H9 (cell line): ENCODE results near the gene GALNT10. TPM values are rescaled to one million over a fixed set of nuclear protein-coding genes. Genes with fewer than 3 reads are reported as not detected.

Experiments used
- DNase-seq: peaks from one replicate; pipeline ENCODE4 v3.0.0-alpha.2; 2017
- H2AFZ ChIP-seq: one replicate; pipeline ENCODE4 v1.6.1; 2013; ENCODE audit warnings: mild to moderate bottlenecking, low read length, control low read depth, moderate library complexity
- H2AK5ac ChIP-seq: 2 replicates; pipeline ENCODE4 v1.6.1; 2013; ENCODE audit warnings: low read length, control low read depth, mixed read lengths; ENCODE audit not compliant: insufficient read length
- H2BK120ac ChIP-seq: one replicate; pipeline ENCODE4 v1.6.1; 2013; ENCODE audit warnings: low read depth, mild to moderate bottlenecking, low read length, control low read depth, inconsistent platforms; ENCODE audit not compliant: poor library complexity, severe bottlenecking
- H2BK12ac ChIP-seq: 2 replicates; pipeline ENCODE4 v1.6.1; 2013; ENCODE audit warnings: low read length, control low read depth, mixed read lengths, low read depth; ENCODE audit not compliant: insufficient read length
- H2BK15ac ChIP-seq: 2 replicates; pipeline ENCODE4 v1.6.1; 2013; ENCODE audit warnings: low read depth, low read length, control low read depth
- H2BK20ac ChIP-seq: one replicate; pipeline ENCODE4 v1.6.1; 2013; ENCODE audit warnings: low read depth, mild to moderate bottlenecking, low read length, control low read depth, inconsistent platforms; ENCODE audit not compliant: poor library complexity, severe bottlenecking
- H2BK5ac ChIP-seq: 2 replicates; pipeline ENCODE4 v1.6.1; 2013; ENCODE audit warnings: low read length, control low read depth, mixed read lengths; ENCODE audit not compliant: insufficient read length
- H3K14ac ChIP-seq: 2 replicates; pipeline ENCODE4 v1.6.1; 2013; ENCODE audit warnings: low read length, control low read depth; ENCODE audit not compliant: insufficient read depth
- H3K18ac ChIP-seq: 2 replicates; pipeline ENCODE4 v1.6.1; 2013; ENCODE audit warnings: low read depth, mild to moderate bottlenecking, mixed read lengths, low read length, control low read depth; ENCODE audit not compliant: insufficient read length
- H3K23ac ChIP-seq: 2 replicates; pipeline ENCODE4 v1.6.1; 2013; ENCODE audit warnings: low read length, control low read depth, mixed read lengths, low read depth; ENCODE audit not compliant: insufficient read length
- H3K23me2 ChIP-seq: 2 replicates; pipeline ENCODE4 v1.6.1; 2013; ENCODE audit warnings: low read depth, mild to moderate bottlenecking, mixed read lengths, low read length, control low read depth; ENCODE audit not compliant: insufficient read length, poor library complexity, severe bottlenecking
- H3K27ac ChIP-seq: 2 replicates; pipeline ENCODE4 v1.5.1; 2013; ENCODE audit warnings: low read length, control low read depth, mixed read lengths, low read depth; ENCODE audit not compliant: insufficient read length
- H3K27me3 ChIP-seq: 2 replicates; pipeline ENCODE4 v1.6.1; 2013; ENCODE audit warnings: low read length, control low read depth, inconsistent platforms; ENCODE audit not compliant: insufficient read depth
- H3K4ac ChIP-seq: 2 replicates; pipeline ENCODE4 v1.6.1; 2013; ENCODE audit warnings: low read depth, mild to moderate bottlenecking, control low read depth, inconsistent platforms, low read length, moderate library complexity
- H3K4me1 ChIP-seq: 2 replicates; pipeline ENCODE4 v1.6.1; 2013; ENCODE audit warnings: low read length, control low read depth, inconsistent platforms; ENCODE audit not compliant: insufficient read depth
- H3K4me2 ChIP-seq: 2 replicates; pipeline ENCODE4 v1.6.1; 2013; ENCODE audit warnings: low read length, control low read depth, mixed read lengths; ENCODE audit not compliant: insufficient read length, insufficient read depth
- H3K56ac ChIP-seq: 2 replicates; pipeline ENCODE4 v1.6.1; 2013; ENCODE audit warnings: low read depth, mild to moderate bottlenecking, mixed read lengths, low read length, control low read depth; ENCODE audit not compliant: insufficient read length
- H3K79me1 ChIP-seq: 2 replicates; pipeline ENCODE4 v1.6.1; 2013; ENCODE audit warnings: low read depth, mild to moderate bottlenecking, moderate library complexity, low read length, control low read depth, inconsistent platforms; ENCODE audit not compliant: insufficient read depth, poor library complexity, severe bottlenecking
- H3K79me2 ChIP-seq: 2 replicates; pipeline ENCODE4 v1.6.1; 2013; ENCODE audit warnings: low read length, control low read depth, inconsistent platforms; ENCODE audit not compliant: insufficient read depth
- H3K9ac ChIP-seq: 2 replicates; pipeline ENCODE4 v1.6.1; 2013; ENCODE audit warnings: low read length, control low read depth, mixed read lengths; ENCODE audit not compliant: insufficient read length; ENCODE audit errors: extremely low read depth
- H3K9me3 ChIP-seq: one replicate; pipeline ENCODE4 v1.6.1; 2013; ENCODE audit warnings: low read depth, low read length, inconsistent platforms; ENCODE audit not compliant: control insufficient read depth
- H3T11ph ChIP-seq: one replicate; pipeline ENCODE4 v1.6.1; 2013; ENCODE audit warnings: mild to moderate bottlenecking, low read length, control low read depth, inconsistent platforms
- H4K20me1 ChIP-seq: one replicate; pipeline ENCODE4 v1.6.1; 2013; ENCODE audit not compliant: control insufficient read depth, insufficient read length, insufficient read depth
- H4K5ac ChIP-seq: 2 replicates; pipeline ENCODE4 v1.6.1; 2013; ENCODE audit warnings: low read depth, mild to moderate bottlenecking, mixed read lengths, low read length, control low read depth; ENCODE audit not compliant: insufficient read length
- H4K8ac ChIP-seq: replicated peaks from 2 replicates; pipeline ENCODE4 v1.6.1; 2013; ENCODE audit warnings: low read length, control low read depth, mixed read lengths, low read depth; ENCODE audit not compliant: insufficient read length
- H4K91ac ChIP-seq: 2 replicates; pipeline ENCODE4 v1.6.1; 2013; ENCODE audit warnings: low read depth, mild to moderate bottlenecking, moderate library complexity, mixed read lengths, low read length, control low read depth; ENCODE audit not compliant: insufficient read length
- H3K27ac Mint-ChIP-seq, 3 experiments: 2 replicates in 2 of 3; 3 replicates in 1 of 3; pipeline ENCODE4 v1.8.0; 2020 to 2021; ENCODE audit warnings: mixed read lengths in 3 of 3, mild to moderate bottlenecking in 1 of 3, moderate library complexity in 1 of 3
- H3K27me3 Mint-ChIP-seq: 2 replicates; pipeline ENCODE4 v1.8.0; 2021; ENCODE audit warnings: low read depth, mild to moderate bottlenecking, moderate library complexity, mixed read lengths
- H3K36me3 Mint-ChIP-seq, 3 experiments: 2 replicates in 2 of 3; 3 replicates in 1 of 3; pipeline ENCODE4 v1.8.0; 2020 to 2021; ENCODE audit warnings: low read depth in 3 of 3, mixed read lengths in 3 of 3; ENCODE audit not compliant: insufficient read depth in 1 of 3
- H3K4me1 Mint-ChIP-seq, 2 experiments: 2 replicates each; pipeline ENCODE4 v1.8.0; 2020; ENCODE audit warnings: mixed read lengths in 2 of 2
- H3K4me3 Mint-ChIP-seq, 2 experiments: 2 replicates in 1 of 2; 3 replicates in 1 of 2; pipeline ENCODE4 v1.8.0; 2020 to 2021; ENCODE audit warnings: mild to moderate bottlenecking in 2 of 2, mixed read lengths in 2 of 2, moderate library complexity in 1 of 2
- H3K9me3 Mint-ChIP-seq, 2 experiments: 2 replicates in 1 of 2; 3 replicates in 1 of 2; pipeline ENCODE4 v1.8.0; 2020; ENCODE audit warnings: mild to moderate bottlenecking in 2 of 2, mixed read lengths in 2 of 2, moderate library complexity in 1 of 2
- WGBS: extraction: QIAGEN DNeasy Blood & Tissue Kit; methylation state at CpG from one replicate; pipeline ENCODE4 v1.1.7; 2013; ENCODE audit warnings: missing lambda C conversion rate, low lambda C conversion rate, mixed read lengths; ENCODE audit not compliant: insufficient read length; ENCODE audit errors: extremely low coverage; 5-methylcytosine and 5-hydroxymethylcytosine counted together
- total RNA-seq: library from RNA; stranded (reverse); gene quantifications from 2 replicates; pipeline ENCODE4 v1.2.1, GENCODE V29; 2021
- TF ChIP-seq, protein P1 (sequence below): fragments of 200-600 bp; sonication (generic); conservative IDR thresholded peaks from 3 replicates; pipeline ENCODE4 v1.8.0; 2021; ENCODE audit warnings: antibody characterized with exemption, mild to moderate bottlenecking

The GALNT10 gene
- total RNA-seq, 1 experiment from 2014 or later: 15.4 TPM

DNA sequence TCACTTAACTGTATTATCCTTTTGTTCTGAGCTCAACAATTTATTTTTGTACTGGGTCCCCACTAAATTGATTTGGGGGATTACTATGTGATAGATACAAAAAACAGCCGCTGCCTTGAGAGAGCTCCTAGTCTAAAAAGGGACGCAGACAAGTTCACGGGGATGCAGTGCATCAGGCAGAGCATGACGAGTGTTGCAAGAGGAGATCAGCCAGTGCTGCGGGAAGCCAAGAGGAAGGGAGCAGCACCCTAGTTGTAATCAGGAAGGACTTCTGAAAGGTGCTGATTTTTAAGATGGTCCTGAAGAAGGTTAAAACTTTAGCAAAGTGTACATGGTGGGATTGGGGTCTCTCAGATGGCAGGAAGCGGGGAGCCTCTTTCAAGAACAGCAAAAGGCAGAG is 15.8 kb downstream of the GALNT10 start:
- Histone ChIP-seq H3K4me2 (no peak overlapping the region), H2BK20ac (no peak overlapping the region), H3K79me1 (no peaks in the 10 kb centered on the region), H3T11ph (no peak overlapping the region), H4K8ac (no peak overlapping the region), H3K4me1 (peaks cover 5% of the 10 kb centered on the region), H3K27me3 (no peaks in the 10 kb centered on the region), H3K18ac (no peak overlapping the region), H2BK5ac (no peak overlapping the region), H2BK15ac (no peak overlapping the region), H4K20me1 (no peaks in the 10 kb centered on the region), H3K4ac (no peak overlapping the region), H3K14ac (no peak overlapping the region), H3K23ac (no peak overlapping the region), H2AK5ac (no peak overlapping the region), H3K56ac (no peak overlapping the region), H2BK12ac (no peak overlapping the region), H3K9ac (no peak overlapping the region), H3K79me2 (0 out of 2 replicates have a peak, but pooled peaks cover 2% of the 10 kb centered on the region), H2BK120ac (no peak overlapping the region), H2AFZ (no peak overlapping the region), H3K9me3 (no peaks in the 10 kb centered on the region), H4K5ac (no peak overlapping the region), H4K91ac (no peak overlapping the region), H3K27ac (no peak overlapping the region), H3K23me2 (no peaks in the 10 kb centered on the region)
- TF ChIP-seq, protein P1, sequence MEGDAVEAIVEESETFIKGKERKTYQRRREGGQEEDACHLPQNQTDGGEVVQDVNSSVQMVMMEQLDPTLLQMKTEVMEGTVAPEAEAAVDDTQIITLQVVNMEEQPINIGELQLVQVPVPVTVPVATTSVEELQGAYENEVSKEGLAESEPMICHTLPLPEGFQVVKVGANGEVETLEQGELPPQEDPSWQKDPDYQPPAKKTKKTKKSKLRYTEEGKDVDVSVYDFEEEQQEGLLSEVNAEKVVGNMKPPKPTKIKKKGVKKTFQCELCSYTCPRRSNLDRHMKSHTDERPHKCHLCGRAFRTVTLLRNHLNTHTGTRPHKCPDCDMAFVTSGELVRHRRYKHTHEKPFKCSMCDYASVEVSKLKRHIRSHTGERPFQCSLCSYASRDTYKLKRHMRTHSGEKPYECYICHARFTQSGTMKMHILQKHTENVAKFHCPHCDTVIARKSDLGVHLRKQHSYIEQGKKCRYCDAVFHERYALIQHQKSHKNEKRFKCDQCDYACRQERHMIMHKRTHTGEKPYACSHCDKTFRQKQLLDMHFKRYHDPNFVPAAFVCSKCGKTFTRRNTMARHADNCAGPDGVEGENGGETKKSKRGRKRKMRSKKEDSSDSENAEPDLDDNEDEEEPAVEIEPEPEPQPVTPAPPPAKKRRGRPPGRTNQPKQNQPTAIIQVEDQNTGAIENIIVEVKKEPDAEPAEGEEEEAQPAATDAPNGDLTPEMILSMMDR: no peak
- Mint-ChIP-seq H3K4me3 (no peak overlapping the region), H3K27ac (peak overlapping the region in 2 of 3 experiments; percentile 5 to 42; a peak in 2 of 7 replicates), H3K4me1 (peaks cover 26 to 31% of the 10 kb centered on the region in 2 experiments), H3K36me3 (peaks cover 0 to 8% (median 2%) of the 10 kb centered on the region in 3 experiments; a peak in 2 of 7 replicates), H3K27me3 (no peaks in the 10 kb centered on the region; the same call in 1 of the 2 replicates), H3K9me3 (peaks cover 0 to 2% of the 10 kb centered on the region in 2 experiments; a peak in 1 of 5 replicates)
- DNase-seq: no peak
- no CpG with 5 or more reads among the region's 6 CpGs for WGBS
